Endothelial cell (in vitro differentiated cells): ENCODE results near the gene MYO5A. TPM values are rescaled to one million over a fixed set of nuclear protein-coding genes. Genes with fewer than 3 reads are reported as not detected.
"Not testable (repeated sequence)": the region's sequence is repeated elsewhere in the genome, so short reads cannot be mapped to it uniquely, and the experiment has no call there.

Experiments
- DNase-seq: peaks from one replicate; pipeline ENCODE4 v3.0.0; 2021; ENCODE audit warnings: low spot score
- H3K27ac Mint-ChIP-seq: one replicate; pipeline ENCODE4 v1.8.0; 2021; ENCODE audit warnings: mixed read lengths, inconsistent platforms; ENCODE audit not compliant: unreplicated experiment
- H3K27me3 Mint-ChIP-seq: one replicate; pipeline ENCODE4 v1.8.0; 2021; ENCODE audit warnings: mild to moderate bottlenecking, moderate library complexity, mixed read lengths, inconsistent platforms; ENCODE audit not compliant: unreplicated experiment
- H3K36me3 Mint-ChIP-seq: one replicate; pipeline ENCODE4 v1.8.0; 2021; ENCODE audit warnings: mild to moderate bottlenecking, low read depth, mixed read lengths, inconsistent platforms; ENCODE audit not compliant: unreplicated experiment
- H3K4me1 Mint-ChIP-seq: one replicate; pipeline ENCODE4 v1.8.0; 2021; ENCODE audit warnings: mild to moderate bottlenecking, mixed read lengths, inconsistent platforms; ENCODE audit not compliant: unreplicated experiment
- H3K4me3 Mint-ChIP-seq: one replicate; pipeline ENCODE4 v1.8.0; 2021; ENCODE audit warnings: mild to moderate bottlenecking, mixed read lengths, inconsistent platforms; ENCODE audit not compliant: unreplicated experiment
- H3K9me3 Mint-ChIP-seq: one replicate; pipeline ENCODE4 v1.8.0; 2021; ENCODE audit warnings: mixed read lengths, inconsistent platforms; ENCODE audit not compliant: unreplicated experiment
- total RNA-seq: library from RNA; stranded (reverse); fragmentation: NEBNext Ultra II Directional; extraction: Animal tissue kit (Norgen Biotek cat#: 25700); gene quantifications from one replicate; pipeline ENCODE4 v1.2.1, GENCODE V29; 2021; ENCODE audit not compliant: unreplicated experiment
- TF ChIP-seq, protein P1 (sequence below): fragments of 200-600 bp; sonication (generic); IDR thresholded peaks from one replicate; pipeline ENCODE4 v1.5.0; 2021; ENCODE audit warnings: antibody characterized with exemption; ENCODE audit not compliant: unreplicated experiment

Gene MYO5A
- total RNA-seq, 1 donor from 2014 or later: 9.1 TPM

DNA sequence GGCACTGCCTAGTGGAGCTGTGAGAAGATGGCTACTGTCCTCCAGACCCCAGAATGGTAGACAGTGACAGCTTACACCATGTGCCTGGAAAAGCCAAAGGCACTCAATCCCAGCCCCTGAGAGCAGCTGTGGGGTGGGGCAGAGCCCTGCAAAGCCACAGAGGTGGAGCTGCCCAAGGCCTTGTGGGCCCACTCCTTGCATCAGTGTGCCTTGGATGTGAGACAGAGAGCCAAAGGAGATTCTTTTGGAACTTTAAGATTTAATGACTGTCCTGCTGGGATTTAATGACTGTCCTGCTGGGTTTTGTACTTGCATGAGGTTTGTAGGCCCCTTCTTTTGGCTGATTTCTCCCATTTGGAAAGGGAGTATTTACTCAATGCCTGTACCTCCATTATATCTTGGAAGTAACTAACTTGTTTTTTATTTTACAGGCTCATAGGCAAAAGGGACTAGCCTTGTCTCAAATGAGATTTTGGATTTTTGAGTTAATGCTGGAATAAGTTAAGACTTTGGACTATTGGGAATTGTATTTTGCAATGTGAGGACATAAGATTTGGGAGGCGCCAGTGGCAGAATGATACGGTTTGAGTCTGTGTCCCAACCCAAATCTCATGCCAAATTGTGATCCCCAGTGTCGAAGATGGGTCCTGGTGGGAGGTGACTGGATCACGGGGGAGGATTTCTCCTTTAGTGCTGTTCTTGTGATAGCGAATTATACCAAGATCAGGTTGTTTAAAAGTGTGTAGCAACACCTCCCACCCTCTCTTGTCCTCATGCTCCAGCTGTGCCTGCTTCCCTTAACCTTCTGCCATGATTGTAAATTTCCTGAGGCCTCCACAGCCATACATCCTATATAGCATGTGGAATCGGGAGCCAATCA lies 80.4 kb downstream of the MYO5A start:
- peaks cover 5% of the 10 kb centered on the region for H3K4me1 Mint-ChIP-seq
- peaks cover 4% of the 10 kb centered on the region for H3K27me3 Mint-ChIP-seq
- no peaks in the 10 kb centered on the region for H3K36me3 Mint-ChIP-seq
- H3K9me3 Mint-ChIP-seq: no peaks in the 10 kb centered on the region
- DNase-seq: no peak
- H3K4me3 Mint-ChIP-seq: no peak overlapping the region
- TF ChIP-seq, protein P1, sequence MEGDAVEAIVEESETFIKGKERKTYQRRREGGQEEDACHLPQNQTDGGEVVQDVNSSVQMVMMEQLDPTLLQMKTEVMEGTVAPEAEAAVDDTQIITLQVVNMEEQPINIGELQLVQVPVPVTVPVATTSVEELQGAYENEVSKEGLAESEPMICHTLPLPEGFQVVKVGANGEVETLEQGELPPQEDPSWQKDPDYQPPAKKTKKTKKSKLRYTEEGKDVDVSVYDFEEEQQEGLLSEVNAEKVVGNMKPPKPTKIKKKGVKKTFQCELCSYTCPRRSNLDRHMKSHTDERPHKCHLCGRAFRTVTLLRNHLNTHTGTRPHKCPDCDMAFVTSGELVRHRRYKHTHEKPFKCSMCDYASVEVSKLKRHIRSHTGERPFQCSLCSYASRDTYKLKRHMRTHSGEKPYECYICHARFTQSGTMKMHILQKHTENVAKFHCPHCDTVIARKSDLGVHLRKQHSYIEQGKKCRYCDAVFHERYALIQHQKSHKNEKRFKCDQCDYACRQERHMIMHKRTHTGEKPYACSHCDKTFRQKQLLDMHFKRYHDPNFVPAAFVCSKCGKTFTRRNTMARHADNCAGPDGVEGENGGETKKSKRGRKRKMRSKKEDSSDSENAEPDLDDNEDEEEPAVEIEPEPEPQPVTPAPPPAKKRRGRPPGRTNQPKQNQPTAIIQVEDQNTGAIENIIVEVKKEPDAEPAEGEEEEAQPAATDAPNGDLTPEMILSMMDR: no peak
- no peak overlapping the region for H3K27ac Mint-ChIP-seq

DNA sequence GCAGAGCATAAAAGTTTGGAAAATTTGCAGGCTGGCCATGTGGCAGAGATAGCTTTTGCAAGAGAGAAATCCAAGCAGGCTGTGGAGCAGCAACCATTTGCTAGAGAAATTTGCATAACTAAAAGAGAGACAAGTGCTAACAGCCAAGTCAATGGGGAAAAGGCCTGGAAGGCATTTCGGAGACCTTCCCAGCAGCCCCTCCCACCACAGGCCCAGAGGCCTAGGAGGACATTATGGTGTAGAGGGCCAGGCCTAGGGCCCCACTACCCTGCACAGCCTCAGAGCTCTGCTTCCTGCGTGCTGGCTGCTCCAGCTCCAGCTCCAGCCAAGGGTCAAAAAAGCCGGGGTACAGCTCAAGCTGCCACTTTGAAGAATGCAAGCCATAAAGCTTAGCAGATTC lies 82.7 kb downstream of the MYO5A start:
- Mint-ChIP-seq H3K27me3 (no peaks in the 10 kb centered on the region), H3K4me3 (no peak overlapping the region), H3K4me1 (peaks cover 5% of the 10 kb centered on the region), H3K36me3 (no peaks in the 10 kb centered on the region), H3K27ac (no peak overlapping the region), H3K9me3 (no peaks in the 10 kb centered on the region)
- DNase-seq: no peak
- TF ChIP-seq, protein P1: no peak

DNA sequence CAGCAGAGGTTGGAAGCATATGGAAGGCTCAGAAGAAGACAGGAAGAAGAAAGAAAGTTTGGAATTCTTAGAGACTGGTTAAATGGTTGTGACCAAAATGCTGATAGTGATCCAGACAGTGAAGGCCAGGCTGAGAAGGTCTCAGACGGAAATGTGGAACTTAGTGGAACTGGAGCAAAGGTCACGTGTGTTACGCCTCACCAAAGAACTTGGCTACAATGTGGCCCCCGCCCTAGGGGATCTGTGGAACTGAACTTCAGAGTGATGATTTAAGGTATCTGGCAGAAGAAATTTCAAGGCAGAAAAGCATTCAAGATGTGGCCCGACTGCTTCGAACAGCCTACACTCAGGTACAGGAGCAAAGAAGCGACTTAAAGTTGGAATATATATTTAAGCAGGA lies 83.1 kb downstream of the MYO5A start:
- Mint-ChIP-seq H3K27ac (no peak overlapping the region), H3K4me3 (no peak overlapping the region), H3K4me1 (peaks cover 5% of the 10 kb centered on the region), H3K36me3 (no peaks in the 10 kb centered on the region), H3K9me3 (no peaks in the 10 kb centered on the region), H3K27me3 (peaks cover 1% of the 10 kb centered on the region)
- TF ChIP-seq, protein P1: no peak
- no peak for DNase-seq

DNA sequence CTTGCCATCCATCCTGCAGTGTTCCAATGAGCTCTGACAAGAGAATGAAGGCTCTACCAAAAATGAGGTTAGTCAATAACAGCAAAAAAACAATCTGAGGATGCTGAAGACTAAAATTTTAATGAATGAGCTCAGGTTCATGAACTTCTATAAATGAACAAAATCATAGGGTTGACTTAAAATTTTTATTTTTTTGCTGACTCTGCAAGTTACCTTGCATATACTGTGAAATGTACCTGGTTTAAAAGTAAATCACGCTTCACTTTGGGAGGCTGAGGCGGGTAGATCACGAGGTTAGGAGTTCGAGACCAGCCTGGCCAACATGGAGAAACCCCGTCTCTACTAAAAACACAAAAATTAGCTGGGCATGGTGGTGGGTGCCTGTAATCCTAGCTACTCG lies 85.5 kb downstream of the MYO5A start:
- H3K4me1 Mint-ChIP-seq, H3K9me3 Mint-ChIP-seq: not testable (repeated sequence)

DNA sequence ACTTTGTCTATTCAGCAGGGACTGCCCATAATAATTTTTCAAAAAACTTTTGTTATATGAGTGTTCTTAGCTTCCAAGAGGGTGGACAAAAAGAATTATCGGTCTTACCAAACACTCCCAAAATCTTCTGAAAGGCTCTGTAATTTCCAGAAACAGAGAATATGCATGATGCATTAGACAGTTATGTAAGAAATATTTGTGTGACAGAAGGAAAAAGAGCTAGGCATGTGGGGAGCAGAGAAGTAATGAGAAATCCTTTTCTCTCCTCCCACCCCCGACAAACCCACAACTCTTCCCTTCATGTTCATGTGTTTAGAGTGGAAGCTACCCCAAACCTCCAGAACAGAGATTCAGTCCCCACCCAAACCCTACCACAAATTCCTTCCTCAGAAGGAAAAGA lies 86.8 kb downstream of the MYO5A start:
- peaks cover 1% of the 10 kb centered on the region for H3K27me3 Mint-ChIP-seq

More for the DNA sequence above, 85.5 kb downstream of the MYO5A start:
- not testable (repeated sequence) for H3K36me3 Mint-ChIP-seq, H3K4me3 Mint-ChIP-seq, DNase-seq, H3K27me3 Mint-ChIP-seq, H3K27ac Mint-ChIP-seq

More for the DNA sequence above, 86.8 kb downstream of the MYO5A start:
- Mint-ChIP-seq H3K4me1 (peaks cover 2% of the 10 kb centered on the region), H3K9me3 (no peaks in the 10 kb centered on the region), H3K36me3 (no peaks in the 10 kb centered on the region), H3K4me3 (no peak overlapping the region), H3K27ac (no peak overlapping the region)
- TF ChIP-seq, protein P1: no peak
- no peak for DNase-seq
